Thoracic aorta (tissue), 2 donors: ENCODE measurements around the gene HSPB2. TPM values are rescaled to one million over a fixed set of nuclear protein-coding genes. Genes with fewer than 3 reads are reported as not detected.
A peak's percentile ranks its signal among the peaks of the same experiment; 100 is the strongest.

Experiments used
- ATAC-seq: fragments of 150-250 bp; one replicate; pipeline ENCODE4 v1.8.0; 2017; ENCODE audit warnings: low read depth; ENCODE audit not compliant: insufficient number of reproducible peaks, low FRiP score
- DNase-seq: peaks from one replicate; pipeline ENCODE4 v3.0.0-alpha.2; 2020; ENCODE audit warnings: low spot score
- H3K27ac ChIP-seq, 2 donors: fragments of 200-600 bp; sonication (generic); 1 replicate in 1 of 2; 2 replicates in 1 of 2; pipeline ENCODE4 v1.5.1; 2016; ENCODE audit warnings: mild to moderate bottlenecking in 2 of 2, moderate library complexity in 2 of 2
- H3K27me3 ChIP-seq: fragments of 200-600 bp; sonication (generic); replicated peaks from 2 replicates; pipeline ENCODE4 v1.6.0; 2016; ENCODE audit warnings: mild to moderate bottlenecking; ENCODE audit not compliant: insufficient read depth
- H3K36me3 ChIP-seq: fragments of 200-600 bp; sonication (generic); one replicate; pipeline ENCODE4 v1.5.1; 2016
- H3K4me1 ChIP-seq, 2 donors: fragments of 200-600 bp; sonication (generic); 1 replicate in 1 of 2; 2 replicates in 1 of 2; pipeline versions ENCODE4 v1.5.1 to v1.6.0; 2016; ENCODE audit warnings: low read depth in 2 of 2, mild to moderate bottlenecking in 1 of 2; ENCODE audit not compliant: control insufficient read depth in 1 of 2
- H3K4me3 ChIP-seq: fragments of 200-600 bp; sonication (generic); 2 replicates; pipeline ENCODE4 v1.5.1; 2016; ENCODE audit warnings: mild to moderate bottlenecking
- H3K9me3 ChIP-seq: fragments of 200-600 bp; sonication (generic); 2 replicates; pipeline ENCODE4 v1.5.1; 2016
- total RNA-seq, 2 donors: library from RNA; depleted of rRNA; stranded (reverse); fragments of >200 nt; gene quantifications; one replicate each; pipeline versions ENCODE4 v1.1.0 to v1.2.3, GENCODE V29; 2016
- TF ChIP-seq, protein P1 (sequence below): fragments of 200-600 bp; sonication (generic); IDR thresholded peaks from one replicate; pipeline ENCODE4 v1.5.1; 2019; ENCODE audit warnings: antibody characterized with exemption

Gene HSPB2
- total RNA-seq, 2 donors from 2014 or later = 2.2 to 3.1 TPM

DNA sequence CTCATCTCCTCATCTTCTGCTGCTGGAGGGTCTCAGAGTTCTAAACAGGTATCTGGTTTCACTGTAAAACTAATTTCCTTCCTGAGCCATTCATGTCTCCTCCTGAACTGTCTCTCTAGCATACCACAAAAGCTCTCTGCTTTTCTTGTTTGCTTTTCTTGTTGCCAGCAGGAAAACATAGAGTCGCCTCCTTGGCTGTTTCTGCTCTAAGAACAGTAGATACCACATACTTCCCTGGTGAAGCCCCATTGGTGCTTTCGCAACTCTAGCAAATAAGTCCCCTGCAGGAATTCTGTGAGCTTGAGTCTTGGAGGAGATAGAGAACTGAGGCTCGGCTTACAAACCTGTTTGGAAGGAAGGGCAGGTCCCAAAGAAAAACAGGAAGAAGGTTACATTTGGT is 31.6 kb downstream of the HSPB2 start:
- Histone ChIP-seq H3K36me3 (no peaks in the 10 kb centered on the region), H3K4me1 (peaks cover 17 to 43% of the 10 kb centered on the region in 2 donors), H3K4me3 (peak overlapping the region; percentile 4), H3K27me3 (no peaks in the 10 kb centered on the region), H3K27ac (peak overlapping the region; percentile 93 to 94), H3K9me3 (no peaks in the 10 kb centered on the region)
- DNase-seq (no peak), ATAC-seq (no peak)
- TF ChIP-seq, protein P1, sequence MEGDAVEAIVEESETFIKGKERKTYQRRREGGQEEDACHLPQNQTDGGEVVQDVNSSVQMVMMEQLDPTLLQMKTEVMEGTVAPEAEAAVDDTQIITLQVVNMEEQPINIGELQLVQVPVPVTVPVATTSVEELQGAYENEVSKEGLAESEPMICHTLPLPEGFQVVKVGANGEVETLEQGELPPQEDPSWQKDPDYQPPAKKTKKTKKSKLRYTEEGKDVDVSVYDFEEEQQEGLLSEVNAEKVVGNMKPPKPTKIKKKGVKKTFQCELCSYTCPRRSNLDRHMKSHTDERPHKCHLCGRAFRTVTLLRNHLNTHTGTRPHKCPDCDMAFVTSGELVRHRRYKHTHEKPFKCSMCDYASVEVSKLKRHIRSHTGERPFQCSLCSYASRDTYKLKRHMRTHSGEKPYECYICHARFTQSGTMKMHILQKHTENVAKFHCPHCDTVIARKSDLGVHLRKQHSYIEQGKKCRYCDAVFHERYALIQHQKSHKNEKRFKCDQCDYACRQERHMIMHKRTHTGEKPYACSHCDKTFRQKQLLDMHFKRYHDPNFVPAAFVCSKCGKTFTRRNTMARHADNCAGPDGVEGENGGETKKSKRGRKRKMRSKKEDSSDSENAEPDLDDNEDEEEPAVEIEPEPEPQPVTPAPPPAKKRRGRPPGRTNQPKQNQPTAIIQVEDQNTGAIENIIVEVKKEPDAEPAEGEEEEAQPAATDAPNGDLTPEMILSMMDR = no peak

DNA sequence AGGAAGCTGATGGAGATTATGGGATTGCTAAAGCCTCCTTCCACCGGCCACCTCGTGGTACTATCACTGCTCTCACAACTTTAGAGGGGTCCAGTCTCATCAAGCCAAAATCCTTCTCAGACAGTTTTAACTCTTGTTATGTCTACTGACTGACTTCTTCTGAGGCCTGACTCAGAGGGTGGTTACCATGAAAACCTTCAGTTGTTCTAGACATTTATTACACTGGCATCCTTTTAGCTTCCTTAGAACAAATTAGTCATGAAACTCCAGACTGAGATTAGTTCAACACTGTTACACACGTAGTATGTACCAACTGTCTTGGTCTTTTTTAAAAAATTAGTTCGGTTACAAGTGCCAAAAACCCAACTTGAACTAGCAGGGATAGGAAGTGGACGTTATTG is 32.1 kb downstream of the HSPB2 start:
- Histone ChIP-seq H3K4me3 (peak overlapping the region; percentile 4), H3K27ac (peak overlapping the region; percentile 94 to 98), H3K4me1 (peaks cover 17 to 42% of the 10 kb centered on the region in 2 donors), H3K27me3 (no peaks in the 10 kb centered on the region), H3K36me3 (no peaks in the 10 kb centered on the region), H3K9me3 (no peaks in the 10 kb centered on the region)
- TF ChIP-seq, protein P1 = no peak
- peak; percentile 75 for ATAC-seq
- DNase-seq = no peak

DNA sequence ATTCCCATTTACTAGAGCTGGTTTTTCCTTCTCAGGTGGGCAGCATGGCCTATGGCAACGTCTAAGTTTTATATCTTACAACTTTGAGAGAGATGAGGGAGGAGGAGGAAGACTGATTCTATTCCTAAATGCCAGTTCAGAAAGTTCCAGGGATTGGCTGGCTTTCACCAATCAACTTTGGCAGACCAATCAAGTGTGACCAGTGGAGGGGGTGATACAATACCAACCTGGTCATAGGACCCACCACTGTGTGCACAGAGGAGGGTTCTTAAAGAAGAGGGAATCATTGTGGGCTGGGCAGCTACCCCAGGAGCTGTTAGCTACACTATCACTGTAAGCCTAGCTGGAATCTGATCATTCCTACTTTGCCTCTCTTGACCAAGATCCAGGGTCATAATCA is 32.7 kb downstream of the HSPB2 start:
- Histone ChIP-seq H3K9me3 (no peaks in the 10 kb centered on the region), H3K27ac (peak overlapping the region; percentile 94 to 98), H3K4me3 (no peak overlapping the region), H3K4me1 (peaks cover 17 to 45% of the 10 kb centered on the region in 2 donors), H3K36me3 (no peaks in the 10 kb centered on the region), H3K27me3 (no peaks in the 10 kb centered on the region)
- peak; percentile 4 for ATAC-seq
- no peak for DNase-seq
- TF ChIP-seq, protein P1 = no peak

DNA sequence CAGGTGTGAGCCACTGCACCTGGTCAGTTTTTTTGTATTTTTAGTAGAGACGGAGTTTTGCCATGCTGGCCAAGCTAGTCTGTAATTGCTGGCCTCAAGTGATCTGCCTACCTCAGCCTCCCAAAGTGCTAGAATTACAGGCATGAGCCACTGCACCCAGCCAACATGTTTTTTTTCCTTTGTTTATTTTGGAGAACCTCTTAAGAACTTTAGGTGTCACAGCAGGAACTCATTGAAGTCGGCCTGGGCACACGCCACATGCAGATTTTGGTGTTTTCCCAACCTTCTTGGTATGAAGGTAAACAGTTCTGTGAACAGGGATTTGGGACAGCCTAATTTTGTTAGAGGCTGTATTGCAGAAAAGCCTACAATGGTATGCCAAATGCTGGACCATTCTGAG is 34.0 kb downstream of the HSPB2 start:
- Histone ChIP-seq H3K36me3 (no peaks in the 10 kb centered on the region), H3K27me3 (no peaks in the 10 kb centered on the region), H3K4me1 (peaks cover 17 to 45% of the 10 kb centered on the region in 2 donors), H3K9me3 (no peaks in the 10 kb centered on the region), H3K4me3 (no peak overlapping the region), H3K27ac (peak overlapping the region; percentile 94 to 98)
- TF ChIP-seq, protein P1 = no peak
- ATAC-seq (peak; percentile 40), DNase-seq (no peak)

DNA sequence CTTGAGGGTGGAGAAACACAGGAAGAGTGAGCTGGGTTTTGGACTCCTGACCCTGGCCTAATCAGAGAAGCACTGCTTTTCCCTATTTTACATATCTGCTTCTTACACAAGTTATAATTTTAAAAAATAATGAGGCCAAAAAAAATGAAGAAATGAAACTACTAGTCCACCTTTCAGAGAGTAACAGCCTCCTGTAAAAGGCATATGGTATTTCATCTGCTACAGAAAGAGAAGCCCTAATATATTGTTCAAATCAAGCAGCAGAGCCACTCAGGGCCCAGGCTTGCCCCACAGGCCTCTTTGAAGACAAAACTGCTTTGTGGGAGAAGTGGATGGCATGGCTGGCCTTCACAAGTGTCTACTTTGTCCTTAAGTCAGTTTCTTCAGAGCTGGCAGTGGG is 34.6 kb downstream of the HSPB2 start:
- H3K36me3 ChIP-seq = no peaks in the 10 kb centered on the region
- H3K4me3 ChIP-seq = no peak overlapping the region
- H3K27me3 ChIP-seq = no peaks in the 10 kb centered on the region
- peak overlapping the region; percentile 94 to 98 for H3K27ac ChIP-seq
- DNase-seq (no peak), ATAC-seq (no peak)
- TF ChIP-seq, protein P1 = no peak
- H3K4me1 ChIP-seq = peaks cover 17 to 45% of the 10 kb centered on the region in 2 donors
- H3K9me3 ChIP-seq = no peaks in the 10 kb centered on the region
